NCI-H69 (cell line): Measurements from ENCODE around the gene SLC6A9.

Experiments used
- DNase-seq: peaks from one replicate; lab custom pipeline; 2025; lab: John Stamatoyannopoulos, UW

Gene SLC6A9

DNA sequence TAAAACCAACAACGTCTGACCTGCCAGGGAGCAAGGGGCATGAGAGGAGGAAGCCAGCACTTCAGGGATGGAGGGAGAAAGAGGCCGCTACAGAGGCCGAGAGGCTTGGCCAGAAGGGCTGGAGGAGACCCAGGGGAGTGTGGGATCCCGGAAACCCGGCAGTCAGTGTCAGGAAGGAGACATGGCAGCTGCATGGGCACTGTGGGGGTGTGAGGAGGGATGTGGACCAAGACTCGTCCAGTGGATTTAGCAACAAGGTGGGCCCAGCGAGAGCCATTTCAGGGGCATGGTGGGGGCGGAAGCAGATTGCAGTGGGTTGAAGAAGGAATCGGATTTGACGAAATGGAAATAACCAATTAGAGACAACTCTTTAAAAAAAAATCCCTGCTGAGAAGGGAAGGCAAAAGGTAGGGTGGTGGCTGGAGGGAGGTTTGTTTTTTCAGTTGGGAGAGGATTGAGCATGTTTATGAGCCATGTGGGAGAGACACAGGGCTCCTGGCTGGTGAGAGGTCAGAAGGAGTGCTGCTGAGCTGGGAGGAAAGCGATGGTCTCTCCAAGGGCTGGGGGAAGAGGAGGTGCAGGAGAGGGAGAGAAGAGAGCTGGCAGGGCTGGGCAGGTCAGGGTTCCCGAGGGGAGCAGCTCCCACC lies 47.9 kb downstream of the SLC6A9 start:
- no peak for DNase-seq

GRCh38 chr1:43982808-43983207 lies 48.5 kb downstream of the SLC6A9 start:
- no peak for DNase-seq

GRCh38 chr1:43982241-43982640 lies 49.0 kb downstream of the SLC6A9 start:
- DNase-seq: no peak

- no peak for DNase-seq
Observed at GRCh38 chr1:43981636-43982035, 49.6 kb downstream of the SLC6A9 start.

- DNase-seq: no peak
Observed at GRCh38 chr1:43981135-43981491, 50.1 kb downstream of the SLC6A9 start.

DNA sequence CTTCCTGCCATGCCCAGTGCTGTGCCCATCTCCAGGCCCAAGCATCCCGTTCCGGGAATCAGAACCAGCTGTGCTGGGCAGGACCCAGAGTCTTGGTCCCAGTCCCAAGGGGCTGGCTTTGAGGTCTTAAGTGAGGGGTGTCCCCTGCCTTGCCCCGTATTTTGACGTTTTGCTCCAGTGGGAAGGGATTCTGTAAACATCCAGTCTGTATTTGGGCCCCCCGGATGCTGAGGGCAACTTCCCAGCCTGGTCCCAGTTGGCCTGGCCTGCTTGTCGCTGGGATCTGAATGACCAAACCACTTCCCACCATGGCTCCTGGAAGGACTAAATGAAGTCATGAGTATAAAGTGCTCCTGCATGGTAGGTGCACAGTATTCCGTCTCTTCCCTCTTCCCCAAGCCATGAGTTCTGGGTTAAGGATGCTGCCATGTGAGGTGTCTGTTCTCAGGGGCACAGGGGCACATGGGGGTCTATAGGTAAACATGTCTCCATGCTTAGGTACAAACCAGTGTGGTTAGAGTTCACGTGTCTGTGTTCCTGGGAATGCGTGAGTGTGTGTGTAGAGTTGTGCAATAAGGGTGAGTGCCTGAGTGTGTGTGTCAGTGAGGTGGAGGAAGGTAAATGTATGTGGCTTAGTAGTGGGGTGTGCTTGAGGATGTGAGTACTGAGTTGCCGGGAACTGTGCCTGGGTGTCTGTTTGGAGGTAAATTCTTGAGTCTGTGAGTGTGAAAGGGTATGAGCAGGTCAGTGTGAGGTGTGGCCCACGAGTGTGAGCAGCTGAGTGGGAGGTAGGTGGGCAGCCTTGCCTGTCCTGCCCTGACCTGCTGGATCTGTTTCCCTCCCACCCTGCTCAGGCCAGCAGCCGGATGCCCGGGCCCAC lies 50.8 kb downstream of the SLC6A9 start:
- no peak for DNase-seq

DNA sequence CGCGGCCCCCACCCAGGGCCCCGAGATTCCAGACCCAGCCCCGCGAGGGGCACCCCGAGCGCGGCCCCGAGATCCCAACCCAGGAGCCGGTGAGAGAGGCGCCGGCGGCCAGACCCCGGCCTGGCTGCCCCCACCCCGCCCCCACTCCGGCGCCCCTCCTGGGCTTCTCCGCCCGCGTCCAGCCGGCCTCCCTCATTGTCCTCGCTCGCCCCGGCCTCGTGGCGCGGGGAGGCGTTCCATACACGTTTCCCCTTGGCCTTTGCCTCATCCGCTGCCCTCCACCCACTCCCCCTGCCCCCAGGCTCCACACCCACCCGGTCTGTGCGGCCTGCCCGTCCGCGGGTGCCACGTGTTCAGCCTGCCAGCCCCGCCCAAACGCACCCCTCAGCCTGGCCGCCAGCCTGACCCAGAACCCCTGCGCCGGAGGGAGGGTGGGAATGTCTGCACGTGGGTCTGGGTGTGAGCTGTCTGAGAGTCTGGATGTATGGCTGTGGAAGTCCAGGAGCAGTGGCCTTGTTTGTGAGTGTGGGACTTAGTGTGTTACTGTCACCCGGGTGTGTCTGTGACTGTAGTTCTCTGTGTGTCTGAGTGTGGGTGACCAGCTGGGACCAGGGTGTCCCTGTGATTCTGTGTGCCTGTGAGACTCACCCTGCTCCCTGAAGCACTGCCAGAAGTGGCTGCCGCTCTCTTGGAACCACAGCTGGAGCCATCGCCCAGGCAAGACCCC lies 51.6 kb downstream of the SLC6A9 start:
- peak; percentile 53 for DNase-seq

GRCh38 chr1:43979261-43979527 lies 52.1 kb downstream of the SLC6A9 start:
- DNase-seq: no peak

DNA sequence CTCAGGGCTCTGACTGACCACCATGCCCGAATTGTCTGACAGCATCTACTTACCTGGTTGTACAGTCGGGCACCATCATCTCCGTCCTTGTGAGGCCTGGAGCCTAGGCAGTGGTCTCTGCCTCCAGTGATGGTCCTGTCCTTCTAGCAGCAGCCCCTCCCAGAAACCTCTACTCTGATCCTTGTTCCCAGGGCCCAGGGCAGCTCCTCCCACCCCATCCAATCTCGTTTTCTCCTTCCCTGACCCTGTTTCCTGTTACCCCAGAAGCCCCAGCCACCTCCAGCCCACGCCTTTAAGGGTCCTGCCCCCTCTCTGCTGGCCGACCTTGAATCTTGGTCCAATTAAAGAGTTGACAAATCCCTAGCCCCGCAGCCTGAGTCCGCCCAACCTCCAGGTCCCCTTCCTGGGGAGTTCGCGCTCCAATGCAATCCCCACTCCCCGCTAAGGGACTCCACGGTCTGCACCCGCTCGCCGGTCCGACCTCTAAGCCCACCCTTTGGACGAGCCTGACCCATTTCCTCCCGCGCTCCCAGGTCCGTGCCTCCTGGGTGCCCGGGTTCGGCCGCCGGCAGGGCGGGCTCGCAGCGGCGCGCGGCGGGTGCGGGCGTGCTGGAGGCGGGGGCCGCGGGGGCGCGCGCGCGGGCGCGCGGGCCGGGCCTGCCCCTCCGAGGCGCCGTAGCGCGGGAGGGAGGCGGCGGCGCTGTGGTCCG lies 52.6 kb downstream of the SLC6A9 start, which contains the start of gene B4GALT2:
B4GALT2 (plus strand) TSS at position 660 of the 710 bp plus-strand sequence. CDS start 1,951 bp downstream, outside the sequence.
- peak; percentile 70 for DNase-seq

DNA sequence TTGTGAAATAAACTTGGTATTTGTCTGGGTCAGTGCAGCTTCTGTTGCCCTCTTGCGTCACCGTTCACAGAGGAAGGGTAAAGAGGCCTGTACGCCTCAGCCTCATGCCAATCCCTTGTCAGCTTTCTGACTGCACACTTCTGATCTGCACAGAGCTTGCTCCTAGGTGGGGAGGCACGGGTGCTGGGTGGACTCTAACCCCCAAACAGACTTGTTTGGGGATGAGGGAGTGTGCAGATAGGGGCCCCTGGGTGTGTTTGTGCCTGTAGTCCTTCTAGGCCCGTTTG lies 53.1 kb downstream of the SLC6A9 start:
- no peak for DNase-seq

- DNase-seq: no peak
Observed at GRCh38 chr1:43977376-43978263, 53.6 kb downstream of the SLC6A9 start.

GRCh38 chr1:43976890-43977289 lies 54.4 kb downstream of the SLC6A9 start:
- no peak for DNase-seq

DNA sequence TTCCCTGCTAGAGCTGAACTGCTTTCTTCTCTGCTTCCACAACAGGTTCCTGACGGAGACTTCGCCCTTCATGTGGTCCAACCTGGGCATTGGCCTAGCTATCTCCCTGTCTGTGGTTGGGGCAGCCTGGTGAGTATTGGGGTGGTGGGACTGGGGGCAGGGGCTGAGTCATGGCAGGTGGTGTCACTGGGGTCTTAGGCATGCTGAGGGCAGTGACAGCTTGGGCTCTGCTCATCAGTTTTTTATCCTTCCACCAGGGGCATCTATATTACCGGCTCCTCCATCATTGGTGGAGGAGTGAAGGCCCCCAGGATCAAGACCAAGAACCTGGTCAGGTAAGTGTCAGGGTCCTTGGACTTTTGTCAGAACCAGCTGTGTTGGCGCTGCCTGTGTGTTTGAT lies 55.2 kb downstream of the SLC6A9 start:
- no peak for DNase-seq

- DNase-seq: peak; percentile 34
Observed at GRCh38 chr1:43975249-43975961, 55.9 kb downstream of the SLC6A9 start.

DNA sequence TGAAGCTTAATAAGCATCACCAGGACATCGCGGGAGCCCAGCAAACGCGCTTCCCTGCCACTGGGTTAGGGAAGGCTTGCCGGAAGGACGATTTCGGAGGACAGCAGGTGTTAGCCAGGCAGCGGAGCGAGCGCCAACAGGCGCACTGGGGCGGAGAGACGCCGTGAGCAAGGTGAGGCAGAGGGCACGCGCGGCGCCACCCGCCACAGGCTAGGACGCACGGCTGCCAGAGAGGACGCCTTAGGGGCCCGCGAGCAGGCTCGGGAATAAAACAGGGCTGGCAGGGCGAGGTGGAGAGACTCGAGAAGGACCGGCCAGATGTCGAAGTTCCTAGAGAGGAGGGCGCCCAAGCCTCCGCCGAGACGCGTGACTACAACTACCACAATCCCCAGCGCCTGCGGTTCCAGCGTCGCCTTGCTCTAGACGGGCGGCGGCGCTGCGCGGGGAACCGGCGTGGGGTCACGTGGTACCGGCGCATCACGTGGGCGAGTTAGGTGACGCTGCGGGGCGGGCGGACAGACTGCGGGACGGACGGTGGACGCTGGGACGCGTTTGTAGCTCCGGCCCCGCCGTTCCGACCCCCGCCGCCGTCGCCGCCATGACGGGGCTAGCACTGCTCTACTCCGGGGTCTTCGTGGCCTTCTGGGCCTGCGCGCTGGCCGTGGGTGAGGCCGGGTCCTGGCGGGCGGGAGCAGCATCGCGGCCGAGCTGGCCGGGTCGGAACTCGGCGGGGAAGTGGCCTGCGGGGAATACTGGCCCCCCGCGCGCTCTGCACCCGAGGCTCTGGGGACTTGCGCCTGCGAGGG lies 56.6 kb downstream of the SLC6A9 start, which contains the start of gene ATP6V0B:
ATP6V0B (plus strand) TSS at position 518 of the 806 bp plus-strand sequence; CDS start at position 599, 81 bp downstream.
- DNase-seq: peak; percentile 94

DNA sequence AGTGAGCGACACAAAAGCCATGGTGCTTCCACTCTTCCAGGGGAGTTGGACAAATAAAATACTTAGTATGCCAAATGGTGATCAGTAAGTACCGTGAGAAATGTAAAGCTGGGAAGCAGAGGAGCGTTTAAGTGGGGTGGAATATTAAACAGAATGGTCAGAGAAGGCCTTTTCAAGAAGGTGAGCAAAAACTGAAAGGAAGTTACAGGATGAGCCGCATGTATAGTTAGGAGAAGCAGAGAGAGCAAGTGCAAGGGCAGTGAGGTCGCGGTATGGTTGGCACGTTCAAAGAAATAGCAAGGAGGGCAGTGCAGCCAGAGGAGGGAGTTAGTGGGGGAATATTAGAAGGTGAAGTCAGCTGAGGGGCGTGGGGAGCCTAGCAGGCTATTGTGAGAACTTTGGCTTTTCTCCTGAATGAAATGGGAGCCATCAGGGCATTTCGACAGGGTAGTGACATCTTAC lies 57.2 kb downstream of the SLC6A9 start:
- DNase-seq: no peak

DNA sequence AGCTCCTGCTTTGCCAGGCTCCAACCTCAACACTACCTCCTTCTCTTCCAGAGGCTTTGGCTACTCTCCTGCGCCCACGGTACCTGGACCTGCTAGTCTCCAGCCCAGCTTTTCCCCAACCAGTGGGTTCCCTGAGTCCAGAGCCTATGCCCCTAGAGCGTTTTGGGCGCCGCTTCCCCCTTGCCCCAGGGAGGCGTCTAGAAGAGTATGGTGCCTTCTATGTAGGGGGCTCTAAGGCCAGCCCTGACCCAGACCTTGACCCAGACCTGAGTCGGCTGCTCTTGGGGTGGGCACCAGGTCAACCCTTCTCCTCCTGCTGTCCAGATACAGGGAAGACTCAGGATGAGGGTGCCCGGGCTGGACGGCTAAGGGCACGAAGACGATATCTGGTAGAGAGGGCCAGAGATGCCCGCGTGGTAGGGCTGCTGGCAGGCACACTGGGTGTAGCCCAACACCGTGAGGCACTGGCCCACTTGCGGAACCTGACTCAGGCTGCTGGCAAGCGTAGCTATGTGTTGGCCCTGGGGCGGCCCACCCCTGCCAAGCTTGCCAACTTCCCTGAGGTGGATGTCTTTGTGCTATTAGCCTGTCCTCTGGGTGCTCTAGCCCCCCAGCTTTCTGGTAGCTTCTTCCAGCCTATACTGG lies 59.8 kb downstream of the SLC6A9 start:
- no peak for DNase-seq

GRCh38 chr1:43970911-43971310 lies 60.4 kb downstream of the SLC6A9 start:
- no peak for DNase-seq

DNA sequence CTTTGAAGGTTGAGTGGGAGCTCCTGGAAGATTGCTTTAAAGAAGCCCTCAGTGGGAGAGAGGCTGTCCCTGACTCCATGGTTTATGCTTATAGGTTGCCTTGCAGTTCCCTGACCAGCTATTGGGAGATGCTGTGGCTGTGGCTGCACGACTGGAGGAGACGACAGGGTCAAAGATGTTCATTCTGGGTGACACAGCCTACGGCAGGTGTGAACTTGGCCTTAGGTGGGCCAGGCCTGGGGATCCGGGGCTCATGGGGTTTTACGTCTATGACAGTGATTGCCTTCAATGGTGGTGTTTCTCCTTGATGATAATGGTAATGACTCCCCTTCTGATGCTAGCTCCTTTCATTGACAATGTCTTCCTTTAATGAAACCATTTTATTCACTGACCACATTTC lies 60.8 kb downstream of the SLC6A9 start:
- no peak for DNase-seq
